K562 (cell line): ENCODE data around the gene CLIC1. TPM values are rescaled to one million over a fixed set of nuclear protein-coding genes. Genes with fewer than 3 reads are reported as not detected.
A peak's percentile ranks its signal among the peaks of the same experiment; 100 is the strongest.

Source experiments
- ATAC-seq: fragments of 200-7000 bp; cut with Tn5 transposase; 3 replicates; pipeline ENCODE4 v1.9.1; 2020; ENCODE audit warnings: moderate library complexity
- BruUV-seq: library from RNA; stranded (reverse); fragments of 400-500 nt; replicated peaks from 2 replicates; lab custom pipeline; 2021; lab: Mats Ljungman, UMichigan
- CTCF ChIA-PET: fragments of 300-600 bp; formaldehyde crosslinking; extraction: SDS; loops from one replicate; lab custom pipeline; 2021; ENCODE audit warnings: low intra/inter-chr PET ratio; lab: Yijun Ruan, JAX
- POLR2A ChIA-PET: fragments of 300-600, 350-650 bp; sonication (Branson Sonifier 250); formaldehyde crosslinking; extraction: SDS; loops from one replicate; lab custom pipeline; 2021; ENCODE audit warnings: antibody characterized with exemption, inconsistent platforms; lab: Yijun Ruan, JAX
- DNase-seq, 4 experiments: peaks; one replicate each; pipeline versions ENCODE4 v3.0.0 to v3.0.0-alpha.2; 2011 to 2018; ENCODE audit warnings: low spot score in 3 of 4, mixed read lengths in 3 of 4; ENCODE audit errors: extremely low read depth in 1 of 4
- FAIRE-seq: peaks from 2 replicates; lab custom pipeline; 2011; peaks lifted over from hg19 to GRCh38; lab: Jason Lieb, UNC
- H2AFZ ChIP-seq: 2 replicates; pipeline ENCODE4 v1.6.0; 2011; ENCODE audit warnings: low read depth, low read length, control low read depth, inconsistent platforms
- H3K27ac ChIP-seq: fragments of 200-600 bp; 3 replicates; pipeline ENCODE4 v1.8.0; 2011; ENCODE audit warnings: low read depth, mild to moderate bottlenecking, control low read depth, inconsistent platforms, low read length, moderate library complexity, mixed read lengths; ENCODE audit errors: extremely low read depth
- H3K27me3 ChIP-seq, 2 experiments: fragments of 300-600 bp in 1 of 2; 2 replicates in 1 of 2; 3 replicates in 1 of 2; pipeline versions ENCODE4 v1.6.0 to v1.8.0; 2011; ENCODE audit warnings: inconsistent platforms in 2 of 2, low read length in 2 of 2, mild to moderate bottlenecking in 1 of 2, mixed read lengths in 1 of 2, moderate library complexity in 1 of 2; ENCODE audit not compliant: control insufficient read depth in 2 of 2, insufficient read depth in 2 of 2
- H3K36me3 ChIP-seq: fragments of 300-600 bp; 3 replicates; pipeline ENCODE4 v1.8.0; 2011; ENCODE audit warnings: mild to moderate bottlenecking, low read length, inconsistent platforms; ENCODE audit not compliant: control insufficient read depth, insufficient read depth
- H3K4me1 ChIP-seq, 2 experiments: fragments of 200-600 bp in 1 of 2; replicated peaks in 1 of 2; 2 replicates in 1 of 2; 3 replicates in 1 of 2; pipeline versions ENCODE4 v1.5.1 to v1.8.0; 2011; ENCODE audit warnings: inconsistent platforms in 2 of 2, low read length in 2 of 2, mild to moderate bottlenecking in 1 of 2, mixed read lengths in 1 of 2, moderate library complexity in 1 of 2; ENCODE audit not compliant: control insufficient read depth in 2 of 2, insufficient read depth in 2 of 2
- H3K4me2 ChIP-seq: 2 replicates; pipeline ENCODE4 v1.6.1; 2011; ENCODE audit warnings: low read length, control low read depth, inconsistent platforms, mixed read lengths; ENCODE audit not compliant: insufficient read depth
- H3K4me3 ChIP-seq: fragments of 200-600 bp; sonication (generic), shearing (Covaris generic); 2 replicates; pipeline ENCODE4 v1.5.1; 2016; ENCODE audit warnings: control low read depth, inconsistent platforms
- H3K79me2 ChIP-seq: fragments of 200-600 bp; 3 replicates; pipeline ENCODE4 v1.8.0; 2011; ENCODE audit warnings: low read length, inconsistent platforms; ENCODE audit not compliant: control insufficient read depth, insufficient read depth
- H3K9ac ChIP-seq, 2 experiments: 2 replicates each; pipeline versions ENCODE4 v1.6.0 to v1.6.1; 2011; ENCODE audit warnings: low read depth in 2 of 2, low read length in 2 of 2, control low read depth in 1 of 2, inconsistent platforms in 1 of 2, mild to moderate bottlenecking in 1 of 2, mixed read lengths in 1 of 2; ENCODE audit not compliant: insufficient read depth in 1 of 2
- H3K9me1 ChIP-seq: one replicate; pipeline ENCODE4 v1.6.0; 2011; ENCODE audit warnings: inconsistent platforms, mild to moderate bottlenecking, low read length, moderate library complexity; ENCODE audit not compliant: control insufficient read depth, insufficient read depth
- H3K9me3 ChIP-seq: replicated peaks from 2 replicates; pipeline ENCODE4 v1.5.1; 2011; ENCODE audit warnings: low read depth, low read length, inconsistent platforms; ENCODE audit not compliant: control insufficient read depth, insufficient read depth
- H4K20me1 ChIP-seq: replicated peaks from 2 replicates; pipeline ENCODE4 v1.6.1; 2011; ENCODE audit warnings: low read length, inconsistent platforms, mixed read lengths; ENCODE audit not compliant: control insufficient read depth, insufficient read depth
- ATF3 ChIP-seq, 2 experiments: fragments of 450-650 bp in 1 of 2; sonication (generic) in 1 of 2; formaldehyde crosslinking in 1 of 2; IDR thresholded peaks in 1 of 2; conservative IDR thresholded peaks in 1 of 2; 2 replicates each; pipeline versions ENCODE4 v1.6.1 to v1.8.1; 2016 to 2023; ENCODE audit warnings: mild to moderate bottlenecking in 2 of 2, moderate library complexity in 2 of 2, inconsistent platforms in 1 of 2, missing genetic modification reagents in 1 of 2
- HNRNPH1 ChIP-seq: fragments of 200-400 bp; formaldehyde crosslinking; optimal IDR thresholded peaks from 2 replicates; pipeline ENCODE3; 2017; ENCODE audit warnings: low read depth, mild to moderate bottlenecking, low read length, moderate library complexity
- PHF8 ChIP-seq: fragments of 200-600 bp; sonication (generic); IDR thresholded peaks from 2 replicates; pipeline ENCODE4 v1.6.1; 2012; ENCODE audit warnings: mixed run types, mild to moderate bottlenecking, inconsistent platforms, low read length, moderate library complexity, borderline replicate concordance
- ZNF644 ChIP-seq: fragments of 200-800 bp; sonication (Bioruptor generic); IDR thresholded peaks from 2 replicates; pipeline ENCODE4 v1.6.1; 2016; ENCODE audit warnings: low read depth, missing genetic modification characterization, missing compliant biosample characterization
- ZNF830 ChIP-seq: fragments of 250-450 bp; sonication (Bioruptor Pico); IDR thresholded peaks from 2 replicates; pipeline ENCODE4 v1.5.0; 2021; ENCODE audit warnings: mild to moderate bottlenecking
- WGBS: fragments of 100-300 bp; shearing (Covaris generic); methylation state at CpG from one replicate; pipeline ENCODE4 v1.1.6; 2016; ENCODE audit warnings: low coverage, mixed read lengths; ENCODE audit not compliant: insufficient coverage; ENCODE audit errors: missing lambda C conversion rate; 5-methylcytosine and 5-hydroxymethylcytosine counted together
- in situ Hi-C: fragments of 300-500 bp; cut with MboI; formaldehyde crosslinking; loops from 4 replicates; pipeline ENCODE4 v1.15.0; 2018; ENCODE audit warnings: inconsistent platforms, mixed read lengths
- intact Hi-C: fragments of 100-400 bp; cut with micrococcal nuclease; formaldehyde crosslinking; loops from 2 replicates; pipeline ENCODE4 v1.14.2; 2022
- polyA plus RNA-seq, 8 experiments: library from polyadenylated mRNA; depleted of rRNA in 4 of 8; stranded (reverse) in 5 of 8; unstranded in 3 of 8; fragments of >200 nt; fragmentation: Nextera tagmentation in 2 of 8; fragmentation: Illumina TruSeq in 1 of 8; extraction: Ambion mirVana in 2 of 8; extraction: Trizol in 1 of 8; gene quantifications; 2 replicates each; pipeline versions ENCODE4 v1.2.1 to v1.2.3, GENCODE V29; 2011 to 2014; ENCODE audit warnings: inconsistent platforms in 1 of 8, missing spikeins in 1 of 8
- total RNA-seq, 7 experiments: library from RNA; depleted of rRNA in 6 of 7; stranded (reverse); fragments of >200 nt in 6 of 7; fragmentation: Illumina TruSeq in 2 of 7; extraction: Trizol in 2 of 7; gene quantifications; 2 replicates each; pipeline versions ENCODE4 v1.2.1 to v1.2.3, GENCODE V29; 2011 to 2021; ENCODE audit warnings: low replicate concordance in 1 of 7
- TF ChIP-seq, protein P1 (sequence below): fragments of 450-650 bp; IDR thresholded peaks from 2 replicates; pipeline ENCODE4 v1.6.1; 2014; ENCODE audit warnings: low read depth, mild to moderate bottlenecking, moderate library complexity, borderline replicate concordance
- TF ChIP-seq, protein P2 (sequence below): fragments of 250-450 bp; sonication (Bioruptor Pico); IDR thresholded peaks from 2 replicates; pipeline ENCODE4 v1.4.0; 2020; ENCODE audit warnings: mild to moderate bottlenecking
- TF ChIP-seq, protein P3 (sequence below): fragments of 450-650 bp; formaldehyde crosslinking; conservative IDR thresholded peaks from 2 replicates; pipeline ENCODE4 v1.4.0; 2022; ENCODE audit warnings: mild to moderate bottlenecking, missing genetic modification characterization

Gene CLIC1
- total and polyA plus RNA-seq, 9 of the 15 experiments (the other 6 are each of a cell fraction or from before 2014, with no cell fraction given) = 1,267 to 2,419 (median 1,808) TPM

DNA sequence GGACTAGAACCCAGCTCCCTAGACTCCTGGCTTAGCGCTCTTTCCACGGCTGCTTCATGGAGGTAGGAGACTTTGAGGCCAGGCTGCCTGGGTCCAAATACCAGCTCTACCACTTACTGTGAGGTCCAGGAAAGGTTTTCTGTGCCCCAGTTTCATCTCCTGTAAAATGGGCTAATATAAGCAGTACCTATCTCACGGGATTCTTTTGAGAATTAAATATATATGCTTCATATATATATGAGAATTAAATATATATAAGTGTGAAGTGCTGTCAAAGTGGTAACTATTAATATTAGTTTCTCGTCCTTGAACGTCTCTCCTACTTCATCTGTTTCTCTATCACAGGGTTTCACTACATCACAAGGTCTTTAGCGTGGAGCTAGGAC is 45.3 kb downstream of the CLIC1 start (continued):
- TF ChIP-seq ZNF830 (CRISPR knock-in tag) = no peak

DNA sequence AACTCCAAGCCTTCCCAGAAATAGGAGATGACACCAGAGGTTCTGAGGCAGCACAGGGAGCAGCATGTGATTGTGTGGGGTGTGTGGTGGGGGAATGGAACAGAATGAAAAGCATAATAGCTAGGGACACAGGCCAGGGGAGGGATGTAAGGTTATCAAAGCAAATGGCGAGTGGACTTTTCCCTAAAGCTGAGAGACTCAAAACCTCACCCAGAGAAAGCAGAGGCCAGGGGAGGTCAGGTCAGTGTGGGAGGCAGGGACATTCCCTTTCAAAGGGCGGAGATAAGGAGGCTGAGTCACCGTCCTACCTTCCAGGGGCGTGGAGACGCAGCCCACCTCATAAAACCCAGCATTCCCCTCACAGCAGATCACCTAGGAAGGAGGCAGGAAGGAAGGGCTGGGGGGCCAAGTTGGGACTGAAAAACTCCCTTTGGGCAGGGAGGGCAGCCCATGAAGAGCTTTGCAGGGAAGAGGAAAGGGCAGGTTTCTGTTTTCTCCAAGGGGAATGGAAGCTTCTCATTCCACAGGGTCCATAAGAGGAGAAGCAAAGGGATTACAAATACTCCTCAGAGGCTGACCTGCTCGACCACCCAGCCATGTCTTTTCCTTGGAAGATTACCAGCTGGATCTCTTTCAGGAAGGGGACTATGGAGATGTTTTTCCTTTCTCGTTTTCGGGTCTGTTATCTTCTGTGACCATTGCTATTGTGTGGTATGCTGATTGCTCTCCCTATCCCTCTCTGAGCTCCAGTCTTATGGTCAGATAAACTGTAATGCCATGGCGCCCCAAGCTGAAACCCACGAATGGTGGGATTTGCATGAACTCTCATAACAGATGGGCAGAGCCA is 45.9 kb downstream of the CLIC1 start:
- H3K4me2 ChIP-seq = peak overlapping the region; percentile 82
- ATAC-seq = peak; percentile 83
- H3K27me3 ChIP-seq = no peaks in the 10 kb centered on the region
- no peaks in the 10 kb centered on the region; the same call in 2 of the 3 replicates for H3K79me2 ChIP-seq
- H3K4me1 ChIP-seq = peaks cover 63 to 65% of the 10 kb centered on the region in 2 experiments
- peak overlapping the region; percentile 68 to 86; a peak in 3 of 4 replicates for H3K9ac ChIP-seq
- WGBS = under 1% methylated on average over 10 of the region's 10 CpGs
- peak overlapping the region; percentile 88 for H3K27ac ChIP-seq
- POLR2A ChIA-PET = interaction anchor here (0.6 to 7.1 kb wide), 51 partner anchors 11 to 961 kb away, joined by 3 to 158 read pairs (median 5); partner anchors contain the start of genes ABHD16A, APOM, BAG6 and C6orf47
- in situ Hi-C loops (no loop called here), intact Hi-C loops (loop anchor here (1.0 to 2.0 kb wide), 3 partner anchors 13 to 140 kb away; partner anchors contain the start of gene ABHD16A)
- peak; percentile 98 for FAIRE-seq
- peaks cover 93% of the 10 kb centered on the region for H3K36me3 ChIP-seq
- peak; percentile 94 to 97 (median 96) for DNase-seq
- no peaks in the 10 kb centered on the region for H4K20me1 ChIP-seq
- H3K4me3 ChIP-seq = peak overlapping the region; percentile 13; the same call in 1 of the 2 replicates
- no peaks in the 10 kb centered on the region for H3K9me3 ChIP-seq
- no peaks in the 10 kb centered on the region for H3K9me1 ChIP-seq
- CTCF ChIA-PET = interaction anchor here (1.0 to 1.5 kb wide), 3 partner anchors 12 to 78 kb away, joined by 3 read pairs; no protein-coding TSS in a partner anchor
- BruUV-seq = TSS peak; percentile 91
- H2AFZ ChIP-seq = peak overlapping the region; percentile 14
- TF ChIP-seq, protein P1, sequence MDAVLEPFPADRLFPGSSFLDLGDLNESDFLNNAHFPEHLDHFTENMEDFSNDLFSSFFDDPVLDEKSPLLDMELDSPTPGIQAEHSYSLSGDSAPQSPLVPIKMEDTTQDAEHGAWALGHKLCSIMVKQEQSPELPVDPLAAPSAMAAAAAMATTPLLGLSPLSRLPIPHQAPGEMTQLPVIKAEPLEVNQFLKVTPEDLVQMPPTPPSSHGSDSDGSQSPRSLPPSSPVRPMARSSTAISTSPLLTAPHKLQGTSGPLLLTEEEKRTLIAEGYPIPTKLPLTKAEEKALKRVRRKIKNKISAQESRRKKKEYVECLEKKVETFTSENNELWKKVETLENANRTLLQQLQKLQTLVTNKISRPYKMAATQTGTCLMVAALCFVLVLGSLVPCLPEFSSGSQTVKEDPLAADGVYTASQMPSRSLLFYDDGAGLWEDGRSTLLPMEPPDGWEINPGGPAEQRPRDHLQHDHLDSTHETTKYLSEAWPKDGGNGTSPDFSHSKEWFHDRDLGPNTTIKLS = peak; percentile 50; the same call in 1 of the 2 replicates
- TF ChIP-seq HNRNPH1 (no peak), ZNF644 (tag) (0 out of 2 replicates have a peak, but pooled peaks have one; percentile 17), ATF3 (IDR thresholded peaks at IDR 0.05) (peak; percentile 99), ATF3 (CRISPR knock-in tag; conservative IDR thresholded peaks at IDR 0.05) (peak; percentile 95), PHF8 (peak; percentile 55; the same call in 1 of the 2 replicates)
- TF ChIP-seq, protein P2, sequence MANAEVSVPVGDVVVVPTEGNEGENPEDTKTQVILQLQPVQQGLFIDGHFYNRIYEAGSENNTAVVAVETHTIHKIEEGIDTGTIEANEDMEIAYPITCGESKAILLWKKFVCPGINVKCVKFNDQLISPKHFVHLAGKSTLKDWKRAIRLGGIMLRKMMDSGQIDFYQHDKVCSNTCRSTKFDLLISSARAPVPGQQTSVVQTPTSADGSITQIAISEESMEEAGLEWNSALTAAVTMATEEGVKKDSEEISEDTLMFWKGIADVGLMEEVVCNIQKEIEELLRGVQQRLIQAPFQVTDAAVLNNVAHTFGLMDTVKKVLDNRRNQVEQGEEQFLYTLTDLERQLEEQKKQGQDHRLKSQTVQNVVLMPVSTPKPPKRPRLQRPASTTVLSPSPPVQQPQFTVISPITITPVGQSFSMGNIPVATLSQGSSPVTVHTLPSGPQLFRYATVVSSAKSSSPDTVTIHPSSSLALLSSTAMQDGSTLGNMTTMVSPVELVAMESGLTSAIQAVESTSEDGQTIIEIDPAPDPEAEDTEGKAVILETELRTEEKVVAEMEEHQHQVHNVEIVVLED = no peak
- TF ChIP-seq, protein P3, sequence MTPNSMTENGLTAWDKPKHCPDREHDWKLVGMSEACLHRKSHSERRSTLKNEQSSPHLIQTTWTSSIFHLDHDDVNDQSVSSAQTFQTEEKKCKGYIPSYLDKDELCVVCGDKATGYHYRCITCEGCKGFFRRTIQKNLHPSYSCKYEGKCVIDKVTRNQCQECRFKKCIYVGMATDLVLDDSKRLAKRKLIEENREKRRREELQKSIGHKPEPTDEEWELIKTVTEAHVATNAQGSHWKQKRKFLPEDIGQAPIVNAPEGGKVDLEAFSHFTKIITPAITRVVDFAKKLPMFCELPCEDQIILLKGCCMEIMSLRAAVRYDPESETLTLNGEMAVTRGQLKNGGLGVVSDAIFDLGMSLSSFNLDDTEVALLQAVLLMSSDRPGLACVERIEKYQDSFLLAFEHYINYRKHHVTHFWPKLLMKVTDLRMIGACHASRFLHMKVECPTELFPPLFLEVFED = peak; percentile 91
